Esophagus mucosa (tissue), 1 donor: ENCODE results near the gene RHPN2. TPM values are rescaled to one million over a fixed set of nuclear protein-coding genes. Genes with fewer than 3 reads are reported as not detected.
"Not testable (repeated sequence)": the region's sequence is repeated elsewhere in the genome, so short reads cannot be mapped to it uniquely, and the experiment has no call there.

Experiments used
- ATAC-seq: fragments of 200-7000 bp; cut with Tn5 transposase; one replicate; pipeline ENCODE4 v1.9.1; 2020
- total RNA-seq: library from RNA; stranded (reverse); gene quantifications from one replicate; pipeline ENCODE4 v1.2.4, GENCODE V29; 2023
- donor health status: DM: yes; HTN: yes; CAD: no.

Gene RHPN2
- total RNA-seq, 1 donor from 2014 or later = 0.84 TPM

- peak; percentile 99 for ATAC-seq
Observed at GRCh38 chr19:32971715-32972540, 92.8 kb downstream of the RHPN2 start, which contains the start of the genes CEP89 and FAAP24. TSS of gene CEP89 (minus strand) at chr19:32971958. CDS start at chr19:32971874, 84 bp downstream. TSS of gene FAAP24 (plus strand) at chr19:32972242. CDS start at chr19:32973197, 955 bp downstream.

- ATAC-seq = no peak
Observed at GRCh38 chr19:32971012-32971595, 93.6 kb downstream of the RHPN2 start.

- ATAC-seq = no peak
Observed at GRCh38 chr19:32969549-32969948, 95.1 kb downstream of the RHPN2 start.

GRCh38 chr19:32966750-32967149, 97.9 kb downstream of the RHPN2 start:
- ATAC-seq = no peak

- no peak for ATAC-seq
Observed at GRCh38 chr19:32945260-32945659, 119.4 kb downstream of the RHPN2 start.

- ATAC-seq = not testable (repeated sequence)
Observed at GRCh38 chr19:32941273-32941672, 123.4 kb downstream of the RHPN2 start.

GRCh38 chr19:32936065-32936464, 128.6 kb downstream of the RHPN2 start:
- no peak for ATAC-seq

- no peak for ATAC-seq
Observed at GRCh38 chr19:32935629-32936028, 129.1 kb downstream of the RHPN2 start.

GRCh38 chr19:32933571-32933970, 131.1 kb downstream of the RHPN2 start:
- no peak for ATAC-seq

GRCh38 chr19:32930567-32930966, 134.1 kb downstream of the RHPN2 start:
- ATAC-seq = no peak

GRCh38 chr19:32928806-32929205, 135.9 kb downstream of the RHPN2 start:
- no peak for ATAC-seq

Other genes with a start within 250 kb of the RHPN2 start
- 0.08 TPM for gene SLC7A9, start 195.1 kb downstream of the RHPN2 start, total RNA-seq
- 8.3 TPM for gene CEP89, start 92.9 kb downstream of the RHPN2 start, total RNA-seq
- gene FAAP24, start 92.6 kb downstream of the RHPN2 start, total RNA-seq = 3.8 TPM
- 3.9 TPM for gene GPATCH1, start 16.3 kb upstream of the RHPN2 start, total RNA-seq
- gene WDR88, start 67.2 kb upstream of the RHPN2 start, total RNA-seq = not detected
- 3.9 TPM for gene LRP3, start 129.4 kb upstream of the RHPN2 start, total RNA-seq
- not detected for gene SLC7A10, start 161.0 kb upstream of the RHPN2 start, total RNA-seq
- 18.3 TPM for gene CEBPA, start 237.6 kb upstream of the RHPN2 start, total RNA-seq